A549 (cell line): ENCODE data around the gene CCL1.

Experiments
- CTCF ChIP-seq: fragments of >200 bp; sonication (Bioruptor Twin); formaldehyde crosslinking; IDR thresholded peaks from 3 replicates; pipeline ENCODE4 v1.5.1; 2016
- HDAC2 ChIP-seq: fragments of 200-600 bp; sonication (generic); IDR thresholded peaks from 2 replicates; pipeline ENCODE4 v1.6.1; 2016
- HMGXB4 ChIP-seq: fragments of 250-450 bp; sonication (Bioruptor Pico); IDR thresholded peaks from 2 replicates; pipeline ENCODE4 v1.5.0; 2021; ENCODE audit warnings: mild to moderate bottlenecking, moderate library complexity, borderline replicate concordance
- HOXB5 ChIP-seq: fragments of 250-450 bp; sonication (Bioruptor Pico); IDR thresholded peaks from 2 replicates; pipeline ENCODE4 v1.5.0; 2020; ENCODE audit warnings: mild to moderate bottlenecking, moderate library complexity
- JUNB ChIP-seq: fragments of >200 bp; sonication (Bioruptor Twin); formaldehyde crosslinking; IDR thresholded peaks from 2 replicates; pipeline ENCODE4 v1.6.1; 2016
- PBX3 ChIP-seq: IDR thresholded peaks from 2 replicates; pipeline ENCODE4 v1.6.1; 2012
- POLR2A ChIP-seq: IDR thresholded peaks from 2 replicates; pipeline ENCODE4 v1.6.1; 2012; ENCODE audit warnings: mild to moderate bottlenecking, low read length
- RAD21 ChIP-seq, 2 experiments: fragments of >200 bp in 1 of 2; sonication (Bioruptor Twin) in 1 of 2; formaldehyde crosslinking in 1 of 2; IDR thresholded peaks in 1 of 2; conservative IDR thresholded peaks in 1 of 2; 2 replicates in 1 of 2; 3 replicates in 1 of 2; pipeline ENCODE4 v1.6.1; 2012 to 2018; ENCODE audit warnings: inconsistent platforms in 1 of 2
- RCOR1 ChIP-seq: fragments of 150-350 bp; IDR thresholded peaks from 2 replicates; pipeline ENCODE4 v1.6.1; 2014; ENCODE audit warnings: antibody characterized with exemption, low read length, low read depth
- REST ChIP-seq: fragments of 200-600 bp; sonication (generic); IDR thresholded peaks from 2 replicates; pipeline ENCODE4 v1.6.1; 2016; ENCODE audit warnings: antibody characterized with exemption, mild to moderate bottlenecking, moderate library complexity
- SREBF2 ChIP-seq: fragments of 450-650 bp; IDR thresholded peaks from 2 replicates; pipeline ENCODE4 v1.6.1; 2014; ENCODE audit warnings: mild to moderate bottlenecking, moderate library complexity

- no peak for TF ChIP-seq RAD21 (conservative IDR thresholded peaks at IDR 0.05 in 1 of 2, IDR thresholded peaks at IDR 0.05 in 1 of 2)
- no peak for TF ChIP-seq HMGXB4
- no peak for TF ChIP-seq POLR2A
- TF ChIP-seq SREBF2 = no peak
- no peak for TF ChIP-seq CTCF
- TF ChIP-seq JUNB = no peak
- TF ChIP-seq PBX3 = no peak
- TF ChIP-seq RCOR1 = no peak
- no peak for TF ChIP-seq REST
- no peak for TF ChIP-seq HDAC2
- TF ChIP-seq HOXB5 (CRISPR knock-in tag) = no peak
These were observed 2.3 kb downstream of the CCL1 start for GRCh38 chr17:34360601-34361270.
